Glutamatergic neuron (in vitro differentiated cells): ENCODE data around the gene PAEP. TPM values are rescaled to one million over a fixed set of nuclear protein-coding genes. Genes with fewer than 3 reads are reported as not detected.

ENCODE experiments used
- DNase-seq: peaks from one replicate; pipeline ENCODE4 v3.0.0; 2022
- H3K27ac Mint-ChIP-seq: one replicate; pipeline ENCODE4 v1.8.0; 2020; ENCODE audit warnings: mild to moderate bottlenecking, mixed read lengths, inconsistent platforms; ENCODE audit not compliant: unreplicated experiment
- H3K27me3 Mint-ChIP-seq: one replicate; pipeline ENCODE4 v1.8.0; 2020; ENCODE audit warnings: mild to moderate bottlenecking, moderate library complexity, mixed read lengths, inconsistent platforms; ENCODE audit not compliant: unreplicated experiment
- H3K36me3 Mint-ChIP-seq: one replicate; pipeline ENCODE4 v1.8.0; 2020; ENCODE audit warnings: mild to moderate bottlenecking, mixed read lengths, inconsistent platforms; ENCODE audit not compliant: unreplicated experiment
- H3K4me1 Mint-ChIP-seq: one replicate; pipeline ENCODE4 v1.8.0; 2020; ENCODE audit warnings: mild to moderate bottlenecking, low read depth, mixed read lengths, inconsistent platforms; ENCODE audit not compliant: unreplicated experiment
- H3K4me3 Mint-ChIP-seq: one replicate; pipeline ENCODE4 v1.8.0; 2020; ENCODE audit warnings: mild to moderate bottlenecking, mixed read lengths, inconsistent platforms; ENCODE audit not compliant: unreplicated experiment
- H3K9me3 Mint-ChIP-seq: one replicate; pipeline ENCODE4 v1.8.0; 2020; ENCODE audit warnings: mild to moderate bottlenecking, moderate library complexity, mixed read lengths, inconsistent platforms; ENCODE audit not compliant: unreplicated experiment
- total RNA-seq: library from RNA; stranded (reverse); fragmentation: NEBNext Ultra II Directional; extraction: Animal tissue kit (Norgen Biotek cat#: 25700); gene quantifications from one replicate; pipeline ENCODE4 v1.2.1, GENCODE V29; 2021; ENCODE audit not compliant: unreplicated experiment
- TF ChIP-seq, protein P1 (sequence below): fragments of 200-600 bp; sonication (generic); IDR thresholded peaks from one replicate; pipeline ENCODE4 v1.5.0; 2021; ENCODE audit not compliant: partially characterized antibody, unreplicated experiment

Gene PAEP
- total RNA-seq, 1 donor from 2014 or later: not detected

DNA sequence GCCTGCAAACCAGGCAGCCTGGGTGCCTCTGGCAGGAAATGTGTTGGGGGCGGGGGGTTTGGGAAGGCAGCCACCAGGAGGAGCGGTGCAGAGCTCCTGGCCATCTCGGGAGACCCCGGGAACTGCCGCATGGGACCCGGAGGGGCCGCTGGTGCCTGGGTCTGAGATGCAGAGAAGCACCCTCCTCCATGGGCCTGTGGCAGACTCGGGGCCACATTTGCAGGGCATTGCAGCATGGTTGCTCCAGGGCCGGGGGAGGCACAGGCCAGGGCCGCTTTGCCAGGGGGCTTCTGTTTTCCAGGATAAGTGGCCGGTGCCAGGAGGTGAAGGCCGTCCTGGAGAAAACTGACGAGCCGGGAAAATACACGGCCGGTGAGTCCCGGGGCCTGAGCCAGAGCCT is 38.6 kb upstream of the PAEP start:
- DNase-seq: no peak
- H3K4me3 Mint-ChIP-seq: no peak overlapping the region
- H3K27ac Mint-ChIP-seq: no peak overlapping the region
- TF ChIP-seq, protein P1, sequence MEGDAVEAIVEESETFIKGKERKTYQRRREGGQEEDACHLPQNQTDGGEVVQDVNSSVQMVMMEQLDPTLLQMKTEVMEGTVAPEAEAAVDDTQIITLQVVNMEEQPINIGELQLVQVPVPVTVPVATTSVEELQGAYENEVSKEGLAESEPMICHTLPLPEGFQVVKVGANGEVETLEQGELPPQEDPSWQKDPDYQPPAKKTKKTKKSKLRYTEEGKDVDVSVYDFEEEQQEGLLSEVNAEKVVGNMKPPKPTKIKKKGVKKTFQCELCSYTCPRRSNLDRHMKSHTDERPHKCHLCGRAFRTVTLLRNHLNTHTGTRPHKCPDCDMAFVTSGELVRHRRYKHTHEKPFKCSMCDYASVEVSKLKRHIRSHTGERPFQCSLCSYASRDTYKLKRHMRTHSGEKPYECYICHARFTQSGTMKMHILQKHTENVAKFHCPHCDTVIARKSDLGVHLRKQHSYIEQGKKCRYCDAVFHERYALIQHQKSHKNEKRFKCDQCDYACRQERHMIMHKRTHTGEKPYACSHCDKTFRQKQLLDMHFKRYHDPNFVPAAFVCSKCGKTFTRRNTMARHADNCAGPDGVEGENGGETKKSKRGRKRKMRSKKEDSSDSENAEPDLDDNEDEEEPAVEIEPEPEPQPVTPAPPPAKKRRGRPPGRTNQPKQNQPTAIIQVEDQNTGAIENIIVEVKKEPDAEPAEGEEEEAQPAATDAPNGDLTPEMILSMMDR: no peak
- peaks cover 5% of the 10 kb centered on the region for H3K9me3 Mint-ChIP-seq
- H3K36me3 Mint-ChIP-seq: peaks cover 8% of the 10 kb centered on the region
- H3K4me1 Mint-ChIP-seq: no peaks in the 10 kb centered on the region
- H3K27me3 Mint-ChIP-seq: peaks cover 9% of the 10 kb centered on the region

DNA sequence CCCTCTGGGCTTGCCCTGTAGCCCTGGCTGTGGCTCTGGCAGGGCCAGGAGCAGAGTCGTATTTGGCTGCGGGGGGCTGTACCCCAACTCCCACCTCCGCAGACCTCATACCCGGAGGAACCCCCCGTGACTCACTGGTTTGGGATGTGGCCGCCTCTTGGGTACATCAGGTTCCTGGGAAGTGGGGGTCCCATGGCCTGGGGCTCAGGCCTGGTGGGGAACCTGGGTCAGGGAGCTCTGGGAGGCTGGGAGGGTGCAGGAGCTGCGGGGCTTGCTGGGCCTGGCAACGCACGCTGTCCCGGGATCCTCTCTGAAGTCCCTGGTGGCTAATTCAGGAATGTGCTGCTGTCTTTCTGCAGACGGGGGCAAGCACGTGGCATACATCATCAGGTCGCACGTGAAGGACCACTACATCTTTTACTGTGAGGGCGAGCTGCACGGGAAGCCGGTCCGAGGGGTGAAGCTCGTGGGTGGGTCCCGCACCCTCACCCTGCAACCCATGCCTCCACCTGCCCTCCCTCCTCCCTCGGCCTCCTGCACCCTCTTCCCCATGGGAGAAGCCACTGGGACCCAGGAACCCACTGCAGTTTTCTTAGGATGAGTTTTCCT is 37.9 kb upstream of the PAEP start:
- Mint-ChIP-seq H3K4me3 (no peak overlapping the region), H3K4me1 (no peaks in the 10 kb centered on the region), H3K9me3 (peaks cover 5% of the 10 kb centered on the region), H3K36me3 (peaks cover 8% of the 10 kb centered on the region), H3K27ac (no peak overlapping the region), H3K27me3 (peaks cover 9% of the 10 kb centered on the region)
- no peak for DNase-seq
- TF ChIP-seq, protein P1: no peak

DNA sequence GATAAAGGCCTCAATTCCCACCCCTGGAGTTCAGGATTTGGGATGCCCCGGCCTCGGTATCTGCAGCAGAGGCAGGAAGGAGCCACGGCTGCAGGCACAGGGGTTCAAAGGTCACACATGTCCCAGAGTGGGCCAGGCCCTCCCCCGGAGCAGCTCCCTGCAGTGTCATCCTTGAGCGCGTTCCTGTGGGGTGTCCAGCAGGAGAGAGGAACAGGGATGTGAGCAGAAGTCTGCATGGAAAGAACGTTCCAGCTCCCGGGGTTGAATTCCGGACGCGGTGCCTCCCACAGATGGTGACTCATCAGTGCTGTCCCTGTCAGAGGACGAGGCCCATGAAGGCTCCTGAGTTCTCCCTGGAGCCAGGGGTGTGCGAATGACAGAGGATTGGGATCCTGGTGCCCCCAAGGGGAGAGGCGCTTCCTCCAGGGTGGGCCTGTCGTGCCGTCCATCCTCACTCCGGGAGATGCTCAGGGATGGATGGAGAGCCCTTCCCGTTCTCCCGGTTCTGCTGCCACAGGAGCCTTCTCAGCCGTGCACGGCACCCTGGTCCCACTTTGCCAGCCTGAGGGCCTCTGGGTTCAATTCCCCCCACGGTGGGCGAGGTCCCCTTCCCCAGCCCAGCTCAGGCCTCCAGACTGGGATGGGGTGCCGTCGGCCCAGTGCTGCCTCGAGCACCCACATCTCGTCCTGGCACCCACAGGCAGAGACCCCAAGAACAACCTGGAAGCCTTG is 37.3 kb upstream of the PAEP start:
- Mint-ChIP-seq H3K4me3 (no peak overlapping the region), H3K27me3 (peaks cover 7% of the 10 kb centered on the region), H3K9me3 (peaks cover 5% of the 10 kb centered on the region), H3K4me1 (no peaks in the 10 kb centered on the region), H3K36me3 (peaks cover 5% of the 10 kb centered on the region), H3K27ac (no peak overlapping the region)
- DNase-seq: no peak
- TF ChIP-seq, protein P1: no peak

DNA sequence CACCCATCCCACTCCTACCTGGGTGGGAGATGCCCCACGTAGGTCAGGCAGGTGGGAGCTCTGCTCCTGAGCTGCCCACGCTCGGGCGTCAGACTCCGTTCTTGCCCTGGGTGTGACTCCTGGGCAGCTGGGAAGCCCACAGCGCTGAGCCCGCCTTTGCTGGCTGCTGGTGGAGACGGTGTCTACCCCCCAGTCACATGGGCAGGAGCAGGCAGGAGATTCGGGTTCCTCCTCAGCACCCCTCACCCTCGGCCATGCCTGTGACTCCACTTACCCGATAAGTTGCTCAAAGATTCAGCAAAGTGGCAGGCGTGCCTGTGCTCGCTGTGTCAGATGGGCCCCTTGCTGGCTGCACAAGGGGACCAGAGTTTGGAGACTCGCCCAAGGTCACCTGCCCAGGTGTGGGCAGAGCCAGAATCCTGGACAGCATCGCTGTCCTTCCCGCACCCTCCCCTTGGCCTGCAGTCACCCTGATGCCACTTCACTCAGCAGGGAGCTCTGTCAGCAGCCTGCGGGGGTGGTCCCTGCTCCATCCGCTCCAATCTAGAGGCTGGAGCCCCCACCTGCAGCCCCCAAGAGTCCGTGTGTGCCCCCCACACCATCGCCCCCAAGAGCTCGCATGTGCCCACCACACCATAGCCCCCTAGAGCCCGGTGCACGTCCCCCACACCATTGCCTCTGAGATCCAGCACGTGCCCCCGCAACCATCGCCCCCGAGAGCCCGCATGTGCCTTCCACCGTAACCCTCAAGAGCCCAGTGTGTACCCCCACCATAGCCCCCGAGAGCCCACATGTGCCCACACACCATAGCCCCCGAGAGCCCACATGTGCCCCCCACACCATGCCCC is 36.1 kb upstream of the PAEP start:
- Mint-ChIP-seq H3K4me3 (no peak overlapping the region), H3K27ac (no peak overlapping the region), H3K27me3 (peaks cover 2% of the 10 kb centered on the region), H3K9me3 (no peaks in the 10 kb centered on the region), H3K4me1 (no peaks in the 10 kb centered on the region), H3K36me3 (no peaks in the 10 kb centered on the region)
- TF ChIP-seq, protein P1: no peak
- no peak for DNase-seq
